Epidermal melanocyte (primary cell): ENCODE measurements around the gene ZNF534.
"Not testable (repeated sequence)": the region's sequence is repeated elsewhere in the genome, so short reads cannot be mapped to it uniquely, and the experiment has no call there.

Experiments used
- DNase-seq: peaks from one replicate; pipeline ENCODE4 v3.0.0; 2011; ENCODE audit warnings: low spot score; ENCODE audit not compliant: insufficient read length

Gene ZNF534

DNA sequence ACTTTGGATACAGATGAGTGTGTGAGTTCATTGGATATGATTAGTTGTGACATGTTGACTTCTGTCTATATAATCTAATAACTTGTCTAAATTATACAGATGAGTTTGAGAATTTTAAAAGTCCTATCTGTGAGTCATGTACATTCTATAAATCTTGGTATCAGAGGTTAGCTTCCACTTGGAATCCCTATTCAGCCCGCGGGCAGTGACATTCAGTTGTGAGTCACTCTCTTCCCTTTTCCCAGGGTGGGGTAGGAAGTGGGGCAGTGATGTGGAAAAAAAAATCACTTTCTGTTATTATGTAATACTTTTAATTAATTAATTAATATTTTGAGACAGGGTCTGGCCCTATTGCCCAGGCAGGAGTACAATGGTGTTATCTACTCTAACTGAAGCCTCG is 65.6 kb downstream of the ZNF534 start:
- no peak for DNase-seq

DNA sequence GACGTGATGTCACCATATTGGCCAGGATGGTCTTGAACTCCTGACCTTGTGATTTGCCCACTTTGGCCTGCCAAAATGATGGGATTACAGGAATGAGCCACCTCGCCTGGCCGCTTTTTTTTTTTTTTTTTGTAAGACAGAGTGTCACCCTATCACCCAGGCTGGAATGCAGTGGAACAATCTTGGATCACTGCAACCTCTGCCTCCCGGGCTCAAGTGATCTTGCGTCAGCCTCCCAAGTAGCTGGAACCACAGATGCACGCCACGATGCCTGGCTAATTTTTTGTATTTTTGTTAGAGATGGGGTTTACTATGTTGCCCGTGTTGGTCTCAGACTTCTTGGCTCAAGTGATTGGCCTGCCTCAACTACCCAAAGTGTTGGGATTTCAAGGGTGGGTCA is 69.6 kb downstream of the ZNF534 start:
- DNase-seq, result no peak

GRCh38 chr19:52500474-52500873 is 71.5 kb downstream of the ZNF534 start:
- DNase-seq, result not testable (repeated sequence)

DNA sequence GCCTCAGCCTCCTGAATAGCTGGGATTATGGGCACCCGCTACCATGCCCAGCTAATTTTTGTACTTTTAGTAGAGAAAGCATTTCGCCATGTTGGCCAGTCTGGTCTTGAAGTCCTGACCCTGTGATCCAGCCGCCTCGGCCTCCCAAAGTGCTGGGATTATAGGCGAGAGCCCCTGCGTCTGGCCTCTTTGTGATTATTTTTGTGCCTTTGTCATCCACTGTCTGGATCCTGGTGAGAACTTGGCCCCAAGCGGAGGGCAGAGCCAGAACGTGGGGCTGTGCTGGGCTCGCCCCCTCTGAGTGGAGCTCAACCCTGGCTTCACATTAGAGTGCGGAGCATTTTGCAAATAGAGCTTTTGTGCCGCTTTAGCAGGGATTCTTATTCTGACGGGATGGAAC is 72.0 kb downstream of the ZNF534 start:
- DNase-seq, result not testable (repeated sequence)
